HS-27A (cell line): Measurements from ENCODE around the gene MAPK8.

Experiments
- DNase-seq: peaks from one replicate; pipeline ENCODE4 v3.0.0-alpha.2; 2012; ENCODE audit warnings: low read depth, missing footprints

Gene MAPK8

DNA sequence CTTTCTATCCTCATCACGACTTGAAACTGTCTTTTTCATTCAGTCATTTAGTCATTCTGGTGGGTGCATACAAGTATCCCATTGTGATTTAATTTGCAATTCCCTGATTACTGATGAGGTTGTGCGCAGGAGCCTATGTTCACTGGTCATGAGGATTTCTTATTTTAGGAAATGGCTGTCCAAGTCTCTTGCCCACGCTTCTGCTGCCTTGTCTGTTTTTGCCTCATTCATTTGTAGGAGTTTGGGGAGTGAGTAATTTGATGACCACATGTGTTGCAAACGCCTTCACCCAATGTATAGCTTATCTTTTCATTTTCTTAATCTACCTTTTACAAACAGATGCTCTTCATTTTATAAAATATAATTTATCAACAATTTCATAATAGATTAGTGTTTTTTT, 171.1 kb downstream of the MAPK8 start:
- DNase-seq: no peak

DNA sequence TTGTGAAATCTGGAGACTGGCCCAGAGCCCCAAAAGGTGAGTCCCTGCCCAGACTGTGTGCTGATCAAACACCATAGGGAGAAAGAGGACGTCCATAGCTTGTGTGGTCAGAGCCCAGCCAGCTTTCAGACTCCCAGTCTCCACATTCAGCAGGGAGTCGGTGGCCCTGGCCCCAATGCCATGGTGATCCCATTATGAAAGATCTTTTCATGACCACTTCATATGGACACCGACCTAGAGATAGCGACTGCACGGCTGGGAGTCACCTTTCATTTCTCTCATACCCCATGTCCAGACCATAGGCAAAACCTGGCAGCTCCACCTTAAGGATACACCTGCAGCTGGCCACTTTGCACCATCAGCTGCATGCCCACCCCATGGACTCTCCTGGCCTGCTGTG, 172.0 kb downstream of the MAPK8 start:
- DNase-seq: no peak

DNA sequence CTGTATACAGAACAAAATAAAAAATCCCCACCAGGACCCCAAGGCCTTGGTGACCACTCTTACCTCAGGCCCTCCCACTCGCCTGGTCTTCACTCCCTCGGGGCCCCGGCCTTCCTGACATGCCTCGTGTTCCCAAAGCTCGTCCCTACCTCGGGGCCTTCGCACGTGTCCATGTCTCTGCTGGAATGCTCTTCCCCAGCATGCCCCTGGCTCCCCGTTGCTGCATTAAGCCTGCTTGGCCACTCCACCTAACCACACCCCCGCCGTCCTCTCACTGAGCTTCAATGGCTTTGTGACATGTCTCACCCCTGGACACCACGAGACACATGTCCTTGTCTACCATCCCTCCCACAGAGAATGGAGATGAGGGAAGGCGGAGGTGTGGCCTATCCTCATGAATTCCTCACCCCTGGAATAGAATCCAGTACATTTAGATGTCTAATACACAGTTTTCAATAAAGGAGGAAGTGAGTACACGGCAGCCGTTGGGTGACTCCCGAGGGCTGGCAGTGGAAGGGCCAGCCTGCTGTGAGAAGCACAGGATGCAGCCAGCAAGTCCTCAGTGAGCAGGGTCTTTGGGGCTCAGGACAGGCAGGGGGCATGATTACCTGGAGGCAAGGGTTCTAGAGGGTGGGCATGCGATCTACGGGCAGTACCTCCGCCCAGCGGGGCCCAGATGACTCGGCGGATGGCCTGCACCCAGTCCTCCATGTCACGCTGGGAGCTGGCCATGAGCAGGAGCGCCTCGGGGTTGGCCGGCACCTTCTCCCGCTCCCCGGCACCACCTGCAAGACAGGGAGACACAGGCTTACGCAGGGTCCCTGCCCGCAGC, 172.7 kb downstream of the MAPK8 start:
- DNase-seq: no peak

DNA sequence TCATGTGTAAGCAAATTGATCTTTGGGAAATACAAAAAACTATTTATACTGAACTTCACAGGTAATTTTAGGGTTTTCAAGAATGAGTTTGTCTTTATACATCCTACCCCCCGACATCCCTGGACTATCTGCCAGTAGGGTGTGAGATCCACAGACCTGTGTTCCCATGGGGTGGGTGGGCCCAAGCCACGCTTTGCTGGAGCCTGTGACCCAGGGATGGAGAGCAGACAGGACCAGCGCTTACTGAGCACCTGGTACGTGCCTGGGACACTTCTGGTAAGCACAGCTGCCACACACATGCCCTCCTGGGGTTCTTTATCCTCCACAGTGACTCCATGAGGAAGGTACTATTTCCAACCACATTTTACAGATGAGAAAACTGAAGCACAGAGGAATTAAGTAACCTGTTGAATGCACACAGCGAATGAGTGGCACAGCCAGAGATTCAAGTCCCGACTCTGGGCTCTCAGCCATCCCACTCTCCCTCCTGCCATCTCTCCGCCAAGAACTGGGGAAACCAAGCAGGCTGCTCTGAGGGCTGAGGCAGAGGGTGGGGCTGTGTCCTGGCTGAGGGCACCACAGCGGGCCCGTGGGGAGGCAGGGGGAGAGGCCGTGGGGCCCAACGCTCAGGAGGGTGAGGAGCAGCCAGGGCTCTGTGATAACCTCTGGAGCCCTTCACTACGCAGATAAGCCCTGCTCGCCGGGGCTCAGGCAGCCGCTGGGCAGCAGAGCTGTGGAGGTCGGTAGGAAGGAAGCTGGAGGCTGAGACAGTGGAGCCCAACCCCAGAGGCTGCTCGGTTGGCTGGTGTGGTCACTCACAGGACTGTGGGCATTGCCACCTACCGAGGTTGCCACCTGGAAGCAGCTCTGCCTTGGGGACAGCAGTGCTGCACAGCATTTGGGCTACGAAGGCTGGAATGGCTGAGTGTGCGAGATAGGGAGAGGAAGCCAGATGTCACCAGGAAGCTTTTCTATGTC, 174.2 kb downstream of the MAPK8 start:
- DNase-seq: no peak

DNA sequence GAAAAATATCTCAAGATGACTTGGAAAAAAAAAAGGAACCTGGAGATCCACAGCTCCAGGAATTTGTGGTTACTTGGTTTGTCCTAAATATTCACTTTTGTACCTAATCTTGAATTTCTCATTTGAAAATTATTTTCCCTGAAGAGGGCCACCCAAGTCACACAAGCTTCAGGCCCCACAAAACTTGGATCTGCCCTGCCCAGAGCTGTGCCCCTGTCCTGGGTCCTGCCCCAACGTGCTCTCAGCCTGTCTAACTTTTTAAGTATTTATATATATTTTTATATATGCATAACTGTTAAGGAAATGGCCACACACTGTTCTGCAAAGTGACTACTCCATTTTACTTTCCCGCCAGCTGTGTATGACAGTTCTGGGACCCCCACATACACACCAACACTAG, 174.9 kb downstream of the MAPK8 start:
- no peak for DNase-seq

DNA sequence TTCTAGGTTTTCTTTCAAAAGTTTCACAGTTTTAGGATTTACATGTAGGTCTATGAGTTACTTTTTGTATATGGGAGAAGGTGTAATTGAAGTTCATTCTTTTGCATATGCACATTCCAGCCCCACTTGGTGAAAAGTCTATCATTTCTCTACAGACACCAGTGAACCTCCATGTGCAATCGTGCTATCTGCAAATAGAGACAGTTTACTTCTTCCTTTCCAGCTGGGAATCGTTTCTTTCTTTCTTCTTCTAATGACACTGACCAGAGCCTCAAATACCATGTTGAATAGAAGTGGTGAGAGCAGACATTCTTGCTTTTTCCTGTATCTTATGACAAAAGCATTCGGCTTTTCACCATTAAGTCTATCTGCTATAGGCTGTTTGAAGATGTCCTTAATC, 175.7 kb downstream of the MAPK8 start:
- no peak for DNase-seq

DNA sequence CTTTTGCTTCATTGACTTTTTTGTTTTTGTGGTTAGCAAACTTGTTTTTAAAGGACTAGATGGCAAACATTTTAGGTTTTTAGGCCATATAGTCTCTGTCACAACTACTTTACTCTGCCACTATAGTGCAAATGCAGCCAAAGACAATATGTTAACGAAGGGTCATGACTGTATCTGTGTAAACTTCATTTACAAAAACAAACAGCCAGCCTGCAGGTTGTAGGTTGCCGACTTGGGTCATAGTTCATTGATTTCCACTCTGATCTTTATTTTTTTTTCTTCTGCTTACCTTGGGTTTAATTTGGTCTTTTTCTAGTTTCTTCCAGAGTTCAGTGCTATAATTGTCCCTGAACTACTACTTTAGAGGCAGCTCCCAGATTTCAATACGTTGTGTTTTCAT, 178.4 kb downstream of the MAPK8 start:
- no peak for DNase-seq

DNA sequence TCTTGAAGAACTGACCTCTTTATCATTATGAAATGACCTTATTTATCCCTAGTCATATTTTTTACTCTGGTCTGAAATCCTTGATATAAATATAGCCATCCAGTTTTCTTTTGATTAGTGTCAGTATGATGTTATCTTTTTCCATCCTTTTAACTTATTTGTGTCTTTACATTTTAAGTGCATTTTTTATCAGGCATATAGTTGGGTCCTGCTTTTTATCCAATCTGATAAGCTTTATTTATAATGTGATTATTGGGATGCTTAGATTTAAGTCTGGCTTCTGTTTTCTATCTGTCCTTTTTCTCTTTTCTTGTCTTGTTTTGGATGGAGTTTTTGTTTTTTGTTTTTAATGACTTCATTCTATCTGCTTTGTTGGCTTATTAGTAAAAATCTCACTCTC, 179.2 kb downstream of the MAPK8 start:
- DNase-seq: no peak

DNA sequence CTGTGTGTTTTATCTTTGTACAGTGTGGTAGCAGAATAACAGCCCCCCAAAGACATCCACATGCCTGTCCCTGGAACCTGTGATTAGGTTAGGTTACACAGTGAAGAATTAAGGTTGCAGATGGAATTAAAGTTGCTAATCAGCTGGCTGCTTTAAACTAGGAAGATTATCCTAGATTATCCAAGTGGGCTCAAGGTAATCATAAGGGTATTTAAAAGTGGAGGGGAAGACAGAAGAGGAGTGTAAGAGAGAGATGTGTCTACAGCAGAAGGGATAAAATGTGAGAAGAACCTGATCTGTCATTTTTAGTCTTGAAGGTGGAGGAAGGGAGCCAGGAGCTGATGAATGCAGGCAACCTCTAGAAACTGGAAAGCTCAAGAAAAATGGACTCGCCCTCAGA, 180.8 kb downstream of the MAPK8 start:
- no peak for DNase-seq
